ENCODE measurements around the gene DNAH1.

Gene DNAH1

GRCh38 chr3:52352566-52352965, 36.4 kb downstream of the DNAH1 start:
- Histone ChIP-seq H4K5ac (ENCODE audit: low read length) (no peak overlapping the region), H3K79me1 (ENCODE audit: low read length) (no peaks in the 10 kb centered on the region), H3K4ac (ENCODE audit: low read depth, low read length) (no peak overlapping the region), H3K4me2 (ENCODE audit: low read length) (no peak overlapping the region), H3K27me3 (ENCODE audit: insufficient read depth, low read length, poor library complexity) (no peaks in the 10 kb centered on the region), H2AK5ac (ENCODE audit: low read length) (no peak overlapping the region), H2BK15ac (replicated peaks; ENCODE audit: low read depth) (no peak overlapping the region), H4K8ac (ENCODE audit: low read depth, low read length) (no peak overlapping the region), H3K9ac (ENCODE audit: low read length) (no peak overlapping the region), H3K79me2 (ENCODE audit: control insufficient read depth, insufficient read depth, low read length) (no peaks in the 10 kb centered on the region), H3K4me1 (ENCODE audit: control insufficient read depth, low read depth, low read length) (no peaks in the 10 kb centered on the region), H3K56ac (ENCODE audit: low read length) (no peak overlapping the region), H3K23ac (ENCODE audit: low read length) (no peak overlapping the region), H3K4me3 (ENCODE audit: low read length) (no peak overlapping the region), H2BK120ac (ENCODE audit: low read depth, low read length) (no peak overlapping the region), H3K27ac (ENCODE audit: low read depth, low read length) (no peak overlapping the region), H2BK5ac (ENCODE audit: low read length) (no peak overlapping the region), H3K36me3 (ENCODE audit: control insufficient read depth, insufficient read depth, low read length) (no peaks in the 10 kb centered on the region), H3K18ac (ENCODE audit: low read length) (no peak overlapping the region)
- WGBS (ENCODE audit: extremely low coverage, insufficient coverage, low lambda C conversion rate), result no CpG with 5 or more reads among the region's 9 CpGs
- DNase-seq, result no peak

GRCh38 chr3:52353291-52353855, 37.3 kb downstream of the DNAH1 start:
- Histone ChIP-seq H3K56ac (ENCODE audit: low read length) (no peak overlapping the region), H3K36me3 (ENCODE audit: control insufficient read depth, insufficient read depth, low read length) (no peaks in the 10 kb centered on the region), H3K9ac (ENCODE audit: low read length) (no peak overlapping the region), H3K23ac (ENCODE audit: low read length) (no peak overlapping the region), H2AK5ac (ENCODE audit: low read length) (no peak overlapping the region), H3K27ac (ENCODE audit: low read depth, low read length) (no peak overlapping the region), H2BK120ac (ENCODE audit: low read depth, low read length) (no peak overlapping the region), H3K79me2 (ENCODE audit: control insufficient read depth, insufficient read depth, low read length) (no peaks in the 10 kb centered on the region), H3K4me2 (ENCODE audit: low read length) (no peak overlapping the region), H4K5ac (ENCODE audit: low read length) (no peak overlapping the region), H3K27me3 (ENCODE audit: insufficient read depth, low read length, poor library complexity) (no peaks in the 10 kb centered on the region), H3K79me1 (ENCODE audit: low read length) (no peaks in the 10 kb centered on the region), H2BK15ac (replicated peaks; ENCODE audit: low read depth) (no peak overlapping the region), H4K8ac (ENCODE audit: low read depth, low read length) (no peak overlapping the region), H3K18ac (ENCODE audit: low read length) (no peak overlapping the region), H3K4me1 (ENCODE audit: control insufficient read depth, low read depth, low read length) (no peaks in the 10 kb centered on the region), H2BK5ac (ENCODE audit: low read length) (no peak overlapping the region), H3K4me3 (ENCODE audit: low read length) (no peak overlapping the region), H3K4ac (ENCODE audit: low read depth, low read length) (no peak overlapping the region)
- WGBS (ENCODE audit: extremely low coverage, insufficient coverage, low lambda C conversion rate), result no CpG with 5 or more reads among the region's 16 CpGs
- no peak for DNase-seq

GRCh38 chr3:52354676-52355075, 38.6 kb downstream of the DNAH1 start:
- Histone ChIP-seq H4K5ac (ENCODE audit: low read length) (no peak overlapping the region), H2BK5ac (ENCODE audit: low read length) (no peak overlapping the region), H3K4me1 (ENCODE audit: control insufficient read depth, low read depth, low read length) (no peaks in the 10 kb centered on the region), H3K27ac (ENCODE audit: low read depth, low read length) (no peak overlapping the region), H3K23ac (ENCODE audit: low read length) (no peak overlapping the region), H3K4ac (ENCODE audit: low read depth, low read length) (no peak overlapping the region), H3K9ac (ENCODE audit: low read length) (no peak overlapping the region), H2BK120ac (ENCODE audit: low read depth, low read length) (no peak overlapping the region), H3K79me1 (ENCODE audit: low read length) (no peaks in the 10 kb centered on the region), H3K79me2 (ENCODE audit: control insufficient read depth, insufficient read depth, low read length) (no peaks in the 10 kb centered on the region), H3K4me3 (ENCODE audit: low read length) (no peak overlapping the region), H3K18ac (ENCODE audit: low read length) (no peak overlapping the region), H3K56ac (ENCODE audit: low read length) (no peak overlapping the region), H2BK15ac (replicated peaks; ENCODE audit: low read depth) (no peak overlapping the region), H3K36me3 (ENCODE audit: control insufficient read depth, insufficient read depth, low read length) (no peaks in the 10 kb centered on the region), H4K8ac (ENCODE audit: low read depth, low read length) (no peak overlapping the region), H3K4me2 (ENCODE audit: low read length) (no peak overlapping the region), H2AK5ac (ENCODE audit: low read length) (no peak overlapping the region), H3K27me3 (ENCODE audit: insufficient read depth, low read length, poor library complexity) (no peaks in the 10 kb centered on the region)
- DNase-seq, result no peak
- no CpG with 5 or more reads among the region's 12 CpGs for WGBS (ENCODE audit: extremely low coverage, insufficient coverage, low lambda C conversion rate)

GRCh38 chr3:52355526-52355925, 39.4 kb downstream of the DNAH1 start:
- DNase-seq, result no peak
- Histone ChIP-seq H3K4ac (ENCODE audit: low read depth, low read length) (no peak overlapping the region), H3K4me1 (ENCODE audit: control insufficient read depth, low read depth, low read length) (no peaks in the 10 kb centered on the region), H2BK120ac (ENCODE audit: low read depth, low read length) (no peak overlapping the region), H3K79me1 (ENCODE audit: low read length) (no peaks in the 10 kb centered on the region), H4K8ac (ENCODE audit: low read depth, low read length) (no peak overlapping the region), H3K23ac (ENCODE audit: low read length) (no peak overlapping the region), H2AK5ac (ENCODE audit: low read length) (no peak overlapping the region), H3K18ac (ENCODE audit: low read length) (no peak overlapping the region), H3K27ac (ENCODE audit: low read depth, low read length) (no peak overlapping the region), H4K5ac (ENCODE audit: low read length) (no peak overlapping the region), H3K4me2 (ENCODE audit: low read length) (no peak overlapping the region), H3K9ac (ENCODE audit: low read length) (no peak overlapping the region), H3K56ac (ENCODE audit: low read length) (no peak overlapping the region), H3K79me2 (ENCODE audit: control insufficient read depth, insufficient read depth, low read length) (no peaks in the 10 kb centered on the region), H3K4me3 (ENCODE audit: low read length) (no peak overlapping the region), H2BK15ac (replicated peaks; ENCODE audit: low read depth) (no peak overlapping the region), H3K27me3 (ENCODE audit: insufficient read depth, low read length, poor library complexity) (no peaks in the 10 kb centered on the region), H2BK5ac (ENCODE audit: low read length) (no peak overlapping the region), H3K36me3 (ENCODE audit: control insufficient read depth, insufficient read depth, low read length) (no peaks in the 10 kb centered on the region)
- no CpG with 5 or more reads among the region's 11 CpGs for WGBS (ENCODE audit: extremely low coverage, insufficient coverage, low lambda C conversion rate)

- no peak overlapping the region for H4K8ac ChIP-seq (ENCODE audit: low read depth, low read length)
- H3K79me1 ChIP-seq (ENCODE audit: low read length), result no peaks in the 10 kb centered on the region
- H2BK5ac ChIP-seq (ENCODE audit: low read length), result no peak overlapping the region
- H3K56ac ChIP-seq (ENCODE audit: low read length), result no peak overlapping the region
- H3K4me2 ChIP-seq (ENCODE audit: low read length), result no peak overlapping the region
- no peak overlapping the region for H3K9ac ChIP-seq (ENCODE audit: low read length)
- no peak overlapping the region for H3K27ac ChIP-seq (ENCODE audit: low read depth, low read length)
- H2AK5ac ChIP-seq (ENCODE audit: low read length), result no peak overlapping the region
- no CpG with 5 or more reads among the region's 4 CpGs for WGBS (ENCODE audit: extremely low coverage, insufficient coverage, low lambda C conversion rate)
- H4K5ac ChIP-seq (ENCODE audit: low read length), result no peak overlapping the region
- H3K36me3 ChIP-seq (ENCODE audit: control insufficient read depth, insufficient read depth, low read length), result no peaks in the 10 kb centered on the region
- no peak overlapping the region for H3K23ac ChIP-seq (ENCODE audit: low read length)
- H3K4me1 ChIP-seq (ENCODE audit: control insufficient read depth, low read depth, low read length), result no peaks in the 10 kb centered on the region
- H3K4me3 ChIP-seq (ENCODE audit: low read length), result no peak overlapping the region
- H3K18ac ChIP-seq (ENCODE audit: low read length), result no peak overlapping the region
- H3K27me3 ChIP-seq (ENCODE audit: insufficient read depth, low read length, poor library complexity), result no peaks in the 10 kb centered on the region
- no peaks in the 10 kb centered on the region for H3K79me2 ChIP-seq (ENCODE audit: control insufficient read depth, insufficient read depth, low read length)
- no peak overlapping the region for H2BK120ac ChIP-seq (ENCODE audit: low read depth, low read length)
- H2BK15ac ChIP-seq (replicated peaks; ENCODE audit: low read depth), result no peak overlapping the region
- no peak overlapping the region for H3K4ac ChIP-seq (ENCODE audit: low read depth, low read length)
- DNase-seq, result no peak
Measured at GRCh38 chr3:52356126-52356525, 40.0 kb downstream of the DNAH1 start.
